GM23248 (cell line): ENCODE data around the gene MED12L.

Experiments
- EZH2 ChIP-seq: fragments of 200-600 bp; sonication (generic); IDR thresholded peaks from 2 replicates; pipeline ENCODE4 v1.6.1; 2018; ENCODE audit warnings: antibody characterized with exemption, mild to moderate bottlenecking; ENCODE audit not compliant: insufficient read depth, poor library complexity, severe bottlenecking
- EZH2phosphoT487 ChIP-seq: fragments of 200-600 bp; sonication (generic); IDR thresholded peaks from 2 replicates; pipeline ENCODE4 v1.6.1; 2018; ENCODE audit warnings: antibody characterized with exemption, moderate library complexity, mild to moderate bottlenecking, low read depth; ENCODE audit not compliant: insufficient read depth

- no peak for TF ChIP-seq EZH2phosphoT487
- no peak for TF ChIP-seq EZH2
Observed at GRCh38 chr3:151226088-151226563, 140.7 kb downstream of the MED12L start.
